Left lung (tissue), 10 donors: ENCODE measurements around the gene KPNA3. TPM values are rescaled to one million over a fixed set of nuclear protein-coding genes. Genes with fewer than 3 reads are reported as not detected.

Source experiments
- ATAC-seq: fragments of 200-7000 bp; cut with Tn5 transposase; one replicate; pipeline ENCODE4 v1.9.1; 2020; ENCODE audit warnings: moderate library complexity
- DNase-seq, 4 donors: peaks; one replicate each; pipeline ENCODE4 v3.0.0-alpha.2; 2013 to 2020
- H3K27ac ChIP-seq, 2 donors: fragments of 200-600 bp; sonication (generic) in 1 of 2; one replicate each; pipeline versions ENCODE4 v1.5.0 to v1.8.0; 2020 to 2021
- H3K27me3 ChIP-seq, 2 donors: fragments of 200-600 bp; sonication (generic) in 1 of 2; one replicate each; pipeline versions ENCODE4 v1.5.0 to v1.8.0; 2020 to 2021
- H3K36me3 ChIP-seq, 2 donors: fragments of 200-600 bp; sonication (generic) in 1 of 2; one replicate each; pipeline versions ENCODE4 v1.5.0 to v1.8.0; 2020 to 2021
- H3K4me1 ChIP-seq, 2 donors: fragments of 200-600 bp; one replicate each; pipeline ENCODE4 v1.8.0; 2021
- H3K4me3 ChIP-seq, 2 donors: fragments of 200-600 bp; sonication (generic) in 1 of 2; one replicate each; pipeline versions ENCODE4 v1.5.0 to v1.8.0; 2020 to 2021; ENCODE audit warnings: mild to moderate bottlenecking in 1 of 2
- H3K9me3 ChIP-seq, 2 donors: fragments of 200-600 bp; sonication (generic) in 1 of 2; one replicate each; pipeline versions ENCODE4 v1.5.0 to v1.8.0; 2020 to 2021
- intact Hi-C, 2 donors: fragments of 100-400 bp; cut with DNase I; formaldehyde crosslinking; loops; one replicate each; pipeline versions ENCODE4 v1.11.2 to v1.14.2; 2022
- polyA plus RNA-seq, 6 donors: library from polyadenylated mRNA; unstranded; fragments of 120-200 nt; gene quantifications; one replicate each; pipeline ENCODE4 v1.2.1, GENCODE V29; 2013; ENCODE audit not compliant: insufficient read length in 6 of 6
- total RNA-seq, 2 donors: library from RNA; stranded (reverse); fragmentation: NEBNext Ultra II Directional; extraction: Animal tissue kit (Norgen Biotek cat#: 25700); gene quantifications; one replicate each; pipeline ENCODE4 v1.2.1, GENCODE V29; 2021
- TF ChIP-seq, protein P1 (sequence below), 2 donors: fragments of 200-600 bp; sonication (generic) in 1 of 2; IDR thresholded peaks; one replicate each; pipeline versions ENCODE4 v1.5.0 to v1.8.0; 2021; ENCODE audit warnings: antibody characterized with exemption in 2 of 2
- donor health status: DM: no; HTN: yes; CAD: no.
- donor health status: DM: no; HTN: no; CAD: no.

Gene KPNA3
- total and polyA plus RNA-seq, 8 donors = 31.5 to 42.0 (median 38.3) TPM

DNA sequence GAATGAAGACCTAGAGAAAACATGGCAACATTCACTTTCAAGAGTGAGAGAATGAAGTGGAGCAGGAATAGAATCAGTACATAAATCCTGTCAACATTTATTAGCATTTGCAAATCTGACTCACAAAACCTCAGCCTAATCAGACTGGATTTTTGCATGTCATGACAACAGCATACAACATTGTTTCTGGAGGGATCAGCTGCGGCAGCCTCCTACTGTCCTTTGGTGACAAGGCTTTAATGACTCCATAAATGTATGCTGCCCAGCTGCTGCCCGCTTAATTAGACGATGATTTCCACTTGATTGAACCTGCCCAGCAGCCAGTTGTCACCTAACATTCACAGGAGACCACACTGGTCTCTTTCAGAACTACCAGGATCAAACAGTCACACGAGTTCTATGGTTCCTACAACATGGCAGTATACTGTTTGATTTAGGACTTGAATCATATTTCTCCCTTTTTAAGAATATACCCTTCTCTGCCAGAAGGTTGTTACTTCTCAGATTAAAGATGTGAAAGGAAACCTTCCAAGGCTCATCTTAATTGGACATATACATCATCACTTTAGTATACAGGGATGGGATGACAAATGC is 110.5 kb downstream of the KPNA3 start:
- peaks cover 0 to 17% of the 10 kb centered on the region in 2 donors for H3K36me3 ChIP-seq
- TF ChIP-seq, protein P1, sequence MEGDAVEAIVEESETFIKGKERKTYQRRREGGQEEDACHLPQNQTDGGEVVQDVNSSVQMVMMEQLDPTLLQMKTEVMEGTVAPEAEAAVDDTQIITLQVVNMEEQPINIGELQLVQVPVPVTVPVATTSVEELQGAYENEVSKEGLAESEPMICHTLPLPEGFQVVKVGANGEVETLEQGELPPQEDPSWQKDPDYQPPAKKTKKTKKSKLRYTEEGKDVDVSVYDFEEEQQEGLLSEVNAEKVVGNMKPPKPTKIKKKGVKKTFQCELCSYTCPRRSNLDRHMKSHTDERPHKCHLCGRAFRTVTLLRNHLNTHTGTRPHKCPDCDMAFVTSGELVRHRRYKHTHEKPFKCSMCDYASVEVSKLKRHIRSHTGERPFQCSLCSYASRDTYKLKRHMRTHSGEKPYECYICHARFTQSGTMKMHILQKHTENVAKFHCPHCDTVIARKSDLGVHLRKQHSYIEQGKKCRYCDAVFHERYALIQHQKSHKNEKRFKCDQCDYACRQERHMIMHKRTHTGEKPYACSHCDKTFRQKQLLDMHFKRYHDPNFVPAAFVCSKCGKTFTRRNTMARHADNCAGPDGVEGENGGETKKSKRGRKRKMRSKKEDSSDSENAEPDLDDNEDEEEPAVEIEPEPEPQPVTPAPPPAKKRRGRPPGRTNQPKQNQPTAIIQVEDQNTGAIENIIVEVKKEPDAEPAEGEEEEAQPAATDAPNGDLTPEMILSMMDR (IDR thresholded peaks at IDR 0.05) = no peak
- no peaks in the 10 kb centered on the region for H3K4me1 ChIP-seq
- ATAC-seq (no peak), DNase-seq (no peak)
- intact Hi-C loops = no loop called here
- H3K27me3 ChIP-seq = no peaks in the 10 kb centered on the region
- peaks cover 0 to 3% of the 10 kb centered on the region in 2 donors for H3K9me3 ChIP-seq
- H3K27ac ChIP-seq = no peak overlapping the region
- no peak overlapping the region for H3K4me3 ChIP-seq

DNA sequence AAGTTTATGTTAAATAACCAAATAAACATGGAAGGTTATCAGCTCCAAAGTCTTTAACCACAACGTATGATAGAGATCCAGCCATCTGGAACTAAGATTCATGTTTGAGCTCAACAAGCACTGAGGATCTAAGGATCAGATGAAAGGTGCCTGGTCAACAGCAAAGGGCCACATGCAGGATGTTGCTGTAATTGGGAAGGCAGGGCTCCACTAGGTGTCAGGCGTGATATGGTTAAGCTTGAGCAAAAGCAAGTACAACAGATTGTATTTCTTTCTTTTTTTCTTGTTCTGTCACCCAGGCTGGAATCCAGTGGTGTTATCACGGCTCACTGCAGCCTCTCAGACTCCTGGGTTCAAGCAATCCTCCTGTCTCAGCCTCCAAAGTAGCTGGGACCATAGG is 113.2 kb downstream of the KPNA3 start:
- H3K27me3 ChIP-seq = no peaks in the 10 kb centered on the region
- TF ChIP-seq, protein P1 (IDR thresholded peaks at IDR 0.05) = no peak
- H3K36me3 ChIP-seq = peaks cover 0 to 9% of the 10 kb centered on the region in 2 donors
- intact Hi-C loops = no loop called here
- ATAC-seq (peak; percentile 47), DNase-seq (peak in 1 of 4 donors; percentile 9)
- peaks cover 0 to 3% of the 10 kb centered on the region in 2 donors for H3K9me3 ChIP-seq
- H3K27ac ChIP-seq = no peak overlapping the region
- H3K4me3 ChIP-seq = no peak overlapping the region
- no peaks in the 10 kb centered on the region for H3K4me1 ChIP-seq

DNA sequence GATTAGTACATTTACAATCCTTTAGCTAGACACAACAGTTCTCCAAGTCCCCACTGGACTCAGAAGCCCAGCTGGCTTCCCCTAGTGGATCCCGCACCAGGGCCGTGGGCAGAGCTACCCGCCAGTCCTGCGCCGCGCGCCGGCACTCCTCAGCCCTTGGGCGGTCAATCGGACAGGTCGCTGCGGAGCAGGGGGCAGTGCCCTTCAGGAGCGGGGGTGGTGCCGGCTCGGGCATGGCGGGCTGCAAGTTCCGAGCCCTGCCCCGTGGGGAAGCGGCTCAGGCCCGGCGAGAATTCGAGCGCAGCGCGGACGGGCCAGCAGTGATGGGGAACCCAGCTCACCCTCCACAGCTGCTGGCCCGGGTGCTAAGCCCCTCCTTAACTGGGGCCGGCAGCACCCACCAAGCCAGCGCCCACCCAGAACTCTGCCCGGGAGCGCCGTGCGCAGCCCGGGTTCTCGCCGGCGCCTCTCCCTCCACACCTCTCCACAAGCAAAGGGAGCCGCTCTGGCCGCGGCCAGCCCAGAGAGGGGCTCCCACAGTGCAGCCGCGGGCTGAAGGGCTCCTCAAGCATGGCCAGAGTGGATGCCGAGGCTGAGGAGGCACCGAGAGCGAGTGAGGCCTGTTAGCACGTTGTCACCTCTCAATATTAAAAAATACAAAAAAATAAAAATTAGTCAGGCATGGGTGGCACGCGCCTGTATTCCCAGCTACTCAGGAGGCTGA is 114.1 kb downstream of the KPNA3 start:
- intact Hi-C loops = no loop called here
- no peaks in the 10 kb centered on the region for H3K27me3 ChIP-seq
- H3K36me3 ChIP-seq = peaks cover 0 to 9% of the 10 kb centered on the region in 2 donors
- H3K4me3 ChIP-seq = no peak overlapping the region
- ATAC-seq (no peak), DNase-seq (no peak)
- peaks cover 0 to 3% of the 10 kb centered on the region in 2 donors for H3K9me3 ChIP-seq
- no peak overlapping the region for H3K27ac ChIP-seq
- H3K4me1 ChIP-seq = no peaks in the 10 kb centered on the region
- TF ChIP-seq, protein P1 (IDR thresholded peaks at IDR 0.05) = no peak

DNA sequence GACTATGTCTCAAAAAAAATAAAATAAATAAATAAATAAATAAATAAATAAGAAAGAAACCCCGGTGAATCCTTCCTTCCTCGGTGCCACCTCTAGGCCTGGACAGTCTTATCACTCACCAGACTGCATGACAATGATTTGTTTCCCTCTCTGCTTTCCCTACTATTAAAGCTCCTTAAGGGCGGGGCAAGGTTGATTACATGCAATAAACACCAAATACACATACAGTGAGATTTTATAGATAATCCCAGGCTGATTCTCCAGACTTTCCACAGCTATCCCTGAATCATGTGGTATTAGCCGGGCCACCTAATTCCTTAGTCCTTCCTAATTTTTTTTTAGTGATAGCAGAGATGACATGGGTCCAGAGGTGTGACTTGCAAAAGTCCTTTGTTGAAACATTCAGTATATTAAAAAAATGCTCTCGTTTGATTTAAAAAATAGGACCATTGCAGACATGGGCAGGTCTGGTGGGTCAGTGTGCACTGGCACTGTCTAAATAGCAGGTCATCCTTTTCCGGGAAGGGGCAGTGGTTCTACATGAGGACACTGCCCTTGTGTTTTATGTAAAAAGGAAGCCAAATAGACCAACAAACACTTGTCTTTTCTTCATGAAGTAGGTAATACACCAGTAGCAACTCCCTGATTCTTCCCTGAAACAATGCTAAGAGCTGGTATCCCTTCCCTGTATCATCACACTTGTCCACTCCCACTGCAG is 115.7 kb downstream of the KPNA3 start:
- peaks cover 0 to 3% of the 10 kb centered on the region in 2 donors for H3K9me3 ChIP-seq
- H3K36me3 ChIP-seq = peaks cover 0 to 9% of the 10 kb centered on the region in 2 donors
- ATAC-seq (no peak), DNase-seq (no peak)
- H3K4me3 ChIP-seq = no peak overlapping the region
- no peaks in the 10 kb centered on the region for H3K27me3 ChIP-seq
- H3K27ac ChIP-seq = no peak overlapping the region
- no peaks in the 10 kb centered on the region for H3K4me1 ChIP-seq
- intact Hi-C loops = no loop called here
- TF ChIP-seq, protein P1 (IDR thresholded peaks at IDR 0.05) = no peak

DNA sequence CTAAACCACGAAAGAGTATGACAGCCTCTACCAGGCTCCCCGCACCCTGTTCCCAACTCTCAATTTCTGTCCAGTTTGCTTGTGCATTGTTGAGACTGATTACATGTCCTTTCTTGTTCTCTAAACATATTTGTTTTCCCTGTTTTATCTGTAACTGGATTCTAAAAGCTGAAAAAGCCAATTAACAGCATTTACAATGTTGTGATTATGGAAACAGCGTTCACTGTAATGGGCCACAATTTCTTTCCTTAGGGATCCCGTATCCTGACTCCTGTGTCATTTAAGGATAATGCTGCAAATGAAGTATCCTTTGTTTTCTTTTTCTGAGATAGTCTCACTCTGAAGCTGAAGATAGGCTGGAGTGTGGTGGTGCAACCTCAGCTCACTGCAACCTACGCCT is 121.7 kb downstream of the KPNA3 start:
- Histone ChIP-seq H3K27ac (peak overlapping the region in 1 of 2 donors; percentile 15), H3K9me3 (no peaks in the 10 kb centered on the region)
- ATAC-seq = no peak

More for the DNA sequence above, 121.7 kb downstream of the KPNA3 start:
- Histone ChIP-seq H3K27me3 (no peaks in the 10 kb centered on the region), H3K4me3 (no peak overlapping the region), H3K36me3 (peaks cover 0 to 22% of the 10 kb centered on the region in 2 donors), H3K4me1 (peaks cover 5 to 18% of the 10 kb centered on the region in 2 donors)
- intact Hi-C loops = no loop called here
- TF ChIP-seq, protein P1 (IDR thresholded peaks at IDR 0.05) = no peak
- DNase-seq = no peak
